22Rv1 (cell line): ENCODE data around the gene GRIK4.

ENCODE experiments used
- H3K27ac ChIP-seq: fragments of 450-650 bp; 2 replicates; pipeline ENCODE4 v1.5.1; 2017
- CTCF ChIP-seq: fragments of 450-650 bp; IDR thresholded peaks from 2 replicates; pipeline ENCODE4 v1.5.1; 2017; ENCODE audit warnings: mild to moderate bottlenecking
- ZFX ChIP-seq: fragments of 450-650 bp; IDR thresholded peaks from 2 replicates; pipeline ENCODE4 v1.6.1; 2017; ENCODE audit warnings: antibody characterized with exemption, borderline replicate concordance

The GRIK4 gene

GRCh38 chr11:120550007-120550406 lies 38.5 kb downstream of the GRIK4 start:
- no peak overlapping the region for H3K27ac ChIP-seq
- no peak for TF ChIP-seq ZFX
- no peak for TF ChIP-seq CTCF

GRCh38 chr11:120551191-120551590 lies 39.6 kb downstream of the GRIK4 start:
- H3K27ac ChIP-seq: no peak overlapping the region
- TF ChIP-seq CTCF: no peak
- TF ChIP-seq ZFX: no peak

- no peak overlapping the region for H3K27ac ChIP-seq
- TF ChIP-seq ZFX (no peak), CTCF (no peak)
Observed at GRCh38 chr11:120554766-120555432, 43.4 kb downstream of the GRIK4 start.

- no peak overlapping the region for H3K27ac ChIP-seq
- TF ChIP-seq ZFX: no peak
- no peak for TF ChIP-seq CTCF
Observed at GRCh38 chr11:120555433-120555773, 43.9 kb downstream of the GRIK4 start.

GRCh38 chr11:120556797-120557196 lies 45.2 kb downstream of the GRIK4 start:
- H3K27ac ChIP-seq: no peak overlapping the region
- TF ChIP-seq ZFX: no peak
- no peak for TF ChIP-seq CTCF

GRCh38 chr11:120558744-120559431 lies 47.3 kb downstream of the GRIK4 start:
- TF ChIP-seq ZFX (no peak), CTCF (no peak)
- H3K27ac ChIP-seq: no peak overlapping the region

GRCh38 chr11:120561286-120561685 lies 49.7 kb downstream of the GRIK4 start:
- H3K27ac ChIP-seq: no peak overlapping the region
- no peak for TF ChIP-seq ZFX
- no peak for TF ChIP-seq CTCF
